GM12878 (cell line): ENCODE results near the gene IGF2BP1. TPM values are rescaled to one million over a fixed set of nuclear protein-coding genes. Genes with fewer than 3 reads are reported as not detected.

Experiments
- ATAC-seq: fragments of 200-7000 bp; cut with Tn5 transposase; 3 replicates; pipeline ENCODE4 v1.9.1; 2020; ENCODE audit warnings: mild to moderate bottlenecking, moderate library complexity
- BruUV-seq: library from RNA; stranded (reverse); fragments of 400-500 nt; replicated peaks from 2 replicates; lab custom pipeline; 2021; lab: Mats Ljungman, UMichigan
- CTCF ChIA-PET: fragments of 300-600 bp; sonication (Branson Sonifier 250); formaldehyde crosslinking; extraction: SDS; loops from one replicate; lab custom pipeline; 2021; ENCODE audit warnings: inconsistent platforms; lab: Yijun Ruan, JAX
- POLR2A ChIA-PET: fragments of 350-600 bp; formaldehyde crosslinking; extraction: SDS; loops from one replicate; lab custom pipeline; 2021; ENCODE audit warnings: inconsistent platforms; lab: Charles Lee
- RAD21 ChIA-PET: fragments of 300-600 bp; sonication (Branson Sonifier 250); formaldehyde crosslinking; loops from one replicate; lab custom pipeline; 2023; ENCODE audit warnings: antibody characterized with exemption; ENCODE audit not compliant: unreplicated experiment; lab: Charles Lee
- SMC1A ChIA-PET: fragments of 300-600 bp; sonication (Branson Sonifier 250); formaldehyde crosslinking; loops from one replicate; lab custom pipeline; 2023; ENCODE audit not compliant: unreplicated experiment, uncharacterized antibody; lab: Charles Lee
- DNase-seq: peaks from one replicate; pipeline ENCODE4 v3.0.0-alpha.2; 2011; ENCODE audit warnings: low read depth, low spot score
- FAIRE-seq: peaks from 3 replicates; lab custom pipeline; 2011; peaks lifted over from hg19 to GRCh38; lab: Jason Lieb, UNC
- H2AFZ ChIP-seq: 2 replicates; pipeline ENCODE4 v1.6.0; 2011; ENCODE audit warnings: low read depth, low read length, control low read depth; ENCODE audit not compliant: control insufficient read depth
- H3K27ac ChIP-seq: 2 replicates; pipeline ENCODE4 v1.5.1; 2011; ENCODE audit warnings: control low read depth; ENCODE audit not compliant: control insufficient read depth, insufficient read depth
- H3K27me3 ChIP-seq, 2 experiments: replicated peaks in 1 of 2; 2 replicates each; pipeline versions ENCODE4 v1.6.0 to v1.6.1; 2011; ENCODE audit warnings: low read length in 1 of 2; ENCODE audit not compliant: control insufficient read depth in 2 of 2, insufficient read depth in 2 of 2
- H3K36me3 ChIP-seq, 2 experiments: 2 replicates each; pipeline ENCODE4 v1.5.1; 2011; ENCODE audit warnings: low read length in 1 of 2; ENCODE audit not compliant: control insufficient read depth in 2 of 2, insufficient read depth in 2 of 2
- H3K4me1 ChIP-seq: 2 replicates; pipeline ENCODE4 v1.6.1; 2011; ENCODE audit warnings: mild to moderate bottlenecking, low read length, moderate library complexity, mixed read lengths; ENCODE audit not compliant: control insufficient read depth, insufficient read depth
- H3K4me2 ChIP-seq: 2 replicates; pipeline ENCODE4 v1.6.0; 2011; ENCODE audit warnings: control low read depth; ENCODE audit not compliant: control insufficient read depth, insufficient read depth
- H3K4me3 ChIP-seq: fragments of 200-600 bp; sonication (generic); 2 replicates; pipeline ENCODE4 v1.5.1; 2016
- H3K79me2 ChIP-seq: 2 replicates; pipeline ENCODE4 v1.6.0; 2011; ENCODE audit warnings: low read length; ENCODE audit not compliant: control insufficient read depth, insufficient read depth
- H3K9ac ChIP-seq: 2 replicates; pipeline ENCODE4 v1.8.0; 2011; ENCODE audit warnings: low read length, control low read depth, mixed read lengths; ENCODE audit not compliant: control insufficient read depth, insufficient read depth
- H3K9me3 ChIP-seq: replicated peaks from 3 replicates; pipeline ENCODE4 v1.5.1; 2011; ENCODE audit warnings: mild to moderate bottlenecking, low read length; ENCODE audit not compliant: control insufficient read depth, insufficient read depth
- H4K20me1 ChIP-seq: 2 replicates; pipeline ENCODE4 v1.6.0; 2011; ENCODE audit not compliant: control insufficient read depth, insufficient read depth
- BCL11A ChIP-seq: IDR thresholded peaks from 2 replicates; pipeline ENCODE4 v1.6.1; 2011; ENCODE audit warnings: low read depth, low read length
- BRCA1 ChIP-seq: IDR thresholded peaks from 2 replicates; pipeline ENCODE4 v1.6.1; 2011; ENCODE audit warnings: low read depth, low read length, improper control_type of control experiment
- CEBPB ChIP-seq, 2 experiments: fragments of 150-350 bp in 1 of 2; IDR thresholded peaks; 2 replicates each; pipeline ENCODE4 v1.6.1; 2012 to 2014; ENCODE audit warnings: low read depth in 2 of 2, low read length in 2 of 2, borderline replicate concordance in 1 of 2, inconsistent platforms in 1 of 2
- E2F8 ChIP-seq: fragments of 450-650 bp; IDR thresholded peaks from 2 replicates; pipeline ENCODE4 v1.6.1; 2018; ENCODE audit warnings: mild to moderate bottlenecking, low read depth, moderate library complexity; ENCODE audit not compliant: partially characterized antibody
- E4F1 ChIP-seq: fragments of 450-650 bp; IDR thresholded peaks from 2 replicates; pipeline ENCODE4 v1.6.1; 2018; ENCODE audit warnings: borderline replicate concordance, mild to moderate bottlenecking; ENCODE audit not compliant: partially characterized antibody
- FOS ChIP-seq: IDR thresholded peaks from 3 replicates; pipeline ENCODE4 v1.6.1; 2011; ENCODE audit warnings: borderline replicate concordance; ENCODE audit not compliant: insufficient read length; ENCODE audit errors: extremely low read depth
- JUND ChIP-seq: IDR thresholded peaks from 2 replicates; pipeline ENCODE4 v1.6.1; 2012; ENCODE audit warnings: low read depth, mild to moderate bottlenecking, low read length, improper control_type of control experiment, moderate library complexity
- MTA2 ChIP-seq: fragments of 450-650 bp; IDR thresholded peaks from 2 replicates; pipeline ENCODE4 v1.6.1; 2016; ENCODE audit warnings: low read depth, mild to moderate bottlenecking, moderate library complexity
- PML ChIP-seq: IDR thresholded peaks from 2 replicates; pipeline ENCODE4 v1.6.1; 2012; ENCODE audit warnings: low read length, inconsistent platforms
- SMARCA5 ChIP-seq: fragments of 450-650 bp; IDR thresholded peaks from 2 replicates; pipeline ENCODE4 v1.6.1; 2017; ENCODE audit warnings: mild to moderate bottlenecking
- TARDBP ChIP-seq: IDR thresholded peaks from 2 replicates; pipeline ENCODE4 v1.6.1; 2016; ENCODE audit warnings: borderline replicate concordance
- ZNF622 ChIP-seq: fragments of 450-650 bp; IDR thresholded peaks from 2 replicates; pipeline ENCODE4 v1.6.1; 2017; ENCODE audit warnings: mild to moderate bottlenecking, inconsistent platforms
- WGBS: methylation state at CpG from one replicate; pipeline ENCODE4 v1.1.6; 2016; ENCODE audit warnings: low lambda C conversion rate; ENCODE audit not compliant: insufficient replicate concordance, insufficient coverage; ENCODE audit errors: missing lambda C conversion rate; 5-methylcytosine and 5-hydroxymethylcytosine counted together
- in situ Hi-C: fragments of 300-500 bp; cut with MboI; formaldehyde crosslinking; loops from 9 replicates; pipeline ENCODE4 v1.14.3; 2018; ENCODE audit warnings: mixed read lengths
- intact Hi-C: fragments of 100-400 bp; cut with micrococcal nuclease; formaldehyde crosslinking; loops from one replicate; pipeline ENCODE4 v1.14.2; 2022; ENCODE audit not compliant: unreplicated experiment
- polyA plus RNA-seq, 11 experiments: library from polyadenylated mRNA; depleted of rRNA in 4 of 11; unstranded in 6 of 11; stranded (reverse) in 5 of 11; fragments of >200 nt; fragmentation: Nextera tagmentation in 4 of 11; fragmentation: Illumina TruSeq in 1 of 11; extraction: Ambion mirVana in 4 of 11; extraction: Trizol in 1 of 11; gene quantifications; 1 replicate in 1 of 11; 2 replicates in 10 of 11; pipeline versions ENCODE4 v1.2.1 to v1.2.3, GENCODE V29; 2011 to 2016; ENCODE audit warnings: inconsistent platforms in 2 of 11, missing spikeins in 2 of 11, low read depth in 1 of 11
- total RNA-seq, 4 experiments: library from RNA; depleted of rRNA in 3 of 4; stranded (reverse); fragments of >200 nt in 3 of 4; fragmentation: Illumina TruSeq in 1 of 4; extraction: Trizol in 1 of 4; gene quantifications; 2 replicates each; pipeline versions ENCODE4 v1.2.1 to v1.2.3, GENCODE V29; 2013 to 2021

Gene IGF2BP1
- total and polyA plus RNA-seq, 10 of the 15 experiments (the other 5 are each of a cell fraction or from before 2014, with no cell fraction given): 0.04 to 2.4 (median 0.13) TPM; not detected in 1

GRCh38 chr17:49100601-49101000, 103.4 kb downstream of the IGF2BP1 start:
- Histone ChIP-seq H3K4me1 (no peaks in the 10 kb centered on the region), H3K9me3 (no peaks in the 10 kb centered on the region), H3K4me3 (no peak overlapping the region), H3K27me3 (no peaks in the 10 kb centered on the region; a peak in 1 of 4 replicates), H3K27ac (no peak overlapping the region), H3K79me2 (no peaks in the 10 kb centered on the region), H4K20me1 (no peaks in the 10 kb centered on the region), H3K9ac (no peak overlapping the region), H2AFZ (no peak overlapping the region), H3K4me2 (no peak overlapping the region), H3K36me3 (no peaks in the 10 kb centered on the region)
- RAD21 ChIA-PET: no interaction called here
- FAIRE-seq (no peak), ATAC-seq (no peak), DNase-seq (no peak)
- TF ChIP-seq FOS: no peak
- no peak for TF ChIP-seq MTA2
- no peak for TF ChIP-seq JUND
- TF ChIP-seq BCL11A: no peak
- CTCF ChIA-PET: no interaction called here
- SMC1A ChIA-PET: interaction anchor here (1.0 to 1.3 kb wide), 2 partner anchors 23 to 190 kb away, joined by 3 to 4 read pairs; no protein-coding TSS in a partner anchor
- POLR2A ChIA-PET: interaction anchor here (0.6 kb wide), 1 partner anchor 181 kb away, joined by 9 read pairs; no protein-coding TSS in a partner anchor
- BruUV-seq: no TSS peak
- intact Hi-C loops (no loop called here), in situ Hi-C loops (no loop called here)

GRCh38 chr17:49101054-49101534, 103.9 kb downstream of the IGF2BP1 start:
- Histone ChIP-seq H4K20me1 (no peaks in the 10 kb centered on the region), H3K27me3 (no peaks in the 10 kb centered on the region; a peak in 1 of 4 replicates), H3K4me3 (no peak overlapping the region), H2AFZ (no peak overlapping the region), H3K4me2 (no peak overlapping the region), H3K9me3 (no peaks in the 10 kb centered on the region), H3K9ac (no peak overlapping the region), H3K4me1 (no peaks in the 10 kb centered on the region), H3K36me3 (no peaks in the 10 kb centered on the region), H3K27ac (no peak overlapping the region), H3K79me2 (no peaks in the 10 kb centered on the region)
- ChIA-PET POLR2A (interaction anchor here (0.5 to 0.6 kb wide), 2 partner anchors 70 to 181 kb away, joined by 5 to 9 read pairs; no protein-coding TSS in a partner anchor), CTCF (interaction anchor here (1.3 kb wide), 1 partner anchor 127 kb away, joined by 4 read pairs; no protein-coding TSS in a partner anchor), SMC1A (interaction anchor here (0.5 to 1.3 kb wide), 3 partner anchors 23 to 1465 kb away, joined by 3 to 4 read pairs (median 4); no protein-coding TSS in a partner anchor), RAD21 (no interaction called here)
- WGBS: 20% methylated on average over 4 of the region's 4 CpGs
- ATAC-seq (no peak), FAIRE-seq (no peak), DNase-seq (no peak)
- intact Hi-C loops (no loop called here), in situ Hi-C loops (no loop called here)
- TF ChIP-seq ZNF622 (no peak), SMARCA5 (no peak), TARDBP (no peak), E2F8 (no peak), BCL11A (no peak), CEBPB (IDR thresholded peaks at IDR 0.05; ENCODE audit: borderline replicate concordance in 1 of 2, low read depth in 2 of 2, low read length in 2 of 2) (no peak), PML (no peak), E4F1 (no peak), BRCA1 (no peak)
- BruUV-seq: no TSS peak
